LHCN-M2 (cell line): ENCODE results near the gene POM121C. TPM values are rescaled to one million over a fixed set of nuclear protein-coding genes. Genes with fewer than 3 reads are reported as not detected.
A peak's percentile ranks its signal among the peaks of the same experiment; 100 is the strongest.
"Not testable (repeated sequence)": the region's sequence is repeated elsewhere in the genome, so short reads cannot be mapped to it uniquely, and the experiment has no call there.

ENCODE experiments used
- DNase-seq: peaks from one replicate; pipeline ENCODE4 v3.0.0-alpha.2; 2012; ENCODE audit warnings: low read depth
- polyA plus RNA-seq: library from polyadenylated mRNA; unstranded; fragments of >200 nt; gene quantifications from one replicate; pipeline ENCODE4 v1.2.1, GENCODE V29; 2012; ENCODE audit warnings: missing spikeins
- total RNA-seq: library from RNA; depleted of rRNA; stranded (reverse); fragments of >200 nt; gene quantifications from 2 replicates; pipeline ENCODE4 v1.2.3, GENCODE V29; 2014; rRNA removed

The POM121C gene
- total RNA-seq, result 12.2 and 16.6 TPM in 2 replicates
- 30.5 TPM for polyA plus RNA-seq

- DNase-seq, result peak; percentile 94
Observed at GRCh38 chr7:75485979-75486643, at the start of gene POM121C. Gene POM121C, minus strand, starts transcription at chr7:75486299. Its CDS starts 44,803 bp downstream, at chr7:75441496.

GRCh38 chr7:75534727-75535307 is 48.7 kb upstream of the POM121C start:
- DNase-seq, result peak; percentile 80

- no peak for DNase-seq
Observed at GRCh38 chr7:75533926-75534325, 47.8 kb upstream of the POM121C start.

GRCh38 chr7:75532639-75533038 is 46.5 kb upstream of the POM121C start:
- DNase-seq, result no peak

GRCh38 chr7:75531359-75531821 is 45.3 kb upstream of the POM121C start:
- DNase-seq, result peak; percentile 60

- DNase-seq, result not testable (repeated sequence)
Observed at GRCh38 chr7:75527224-75527722, 41.2 kb upstream of the POM121C start.

- not testable (repeated sequence) for DNase-seq
Observed at GRCh38 chr7:75521727-75522126, 35.6 kb upstream of the POM121C start.

GRCh38 chr7:75518842-75519241 is 32.7 kb upstream of the POM121C start:
- DNase-seq, result not testable (repeated sequence)

- DNase-seq, result not testable (repeated sequence)
Observed at GRCh38 chr7:75509033-75509432, 22.9 kb upstream of the POM121C start.

GRCh38 chr7:75492020-75492419 is 5.9 kb upstream of the POM121C start, which contains the start of gene SPDYE5:
Gene SPDYE5, plus strand, starts transcription at chr7:75492320. Its CDS starts 1,728 bp downstream, at chr7:75494048.
- not testable (repeated sequence) for DNase-seq

GRCh38 chr7:75485355-75485978 is 632 bp downstream of the POM121C start:
- peak; percentile 5 for DNase-seq

GRCh38 chr7:75480313-75480712 is 5.8 kb downstream of the POM121C start:
- not testable (repeated sequence) for DNase-seq

- DNase-seq, result not testable (repeated sequence)
Observed at GRCh38 chr7:75477457-75477856, 8.6 kb downstream of the POM121C start.

- DNase-seq, result not testable (repeated sequence)
Observed at GRCh38 chr7:75470166-75470565, 15.9 kb downstream of the POM121C start.

- not testable (repeated sequence) for DNase-seq
Observed at GRCh38 chr7:75460541-75460940, 25.6 kb downstream of the POM121C start.

- DNase-seq, result not testable (repeated sequence)
Observed at GRCh38 chr7:75458034-75458433, 28.1 kb downstream of the POM121C start.

- not testable (repeated sequence) for DNase-seq
Observed at GRCh38 chr7:75456403-75456802, 29.7 kb downstream of the POM121C start.

GRCh38 chr7:75452494-75452955 is 33.6 kb downstream of the POM121C start:
- DNase-seq, result not testable (repeated sequence)

GRCh38 chr7:75449946-75450345 is 36.2 kb downstream of the POM121C start:
- DNase-seq, result not testable (repeated sequence)

GRCh38 chr7:75442465-75443111 is 43.5 kb downstream of the POM121C start:
- DNase-seq, result peak; percentile 65

GRCh38 chr7:75442101-75442464 is 44.0 kb downstream of the POM121C start:
- not testable (repeated sequence) for DNase-seq
